GM19023 (cell line): Measurements from ENCODE around the gene PPIG.
"Not testable (repeated sequence)": the region's sequence is repeated elsewhere in the genome, so short reads cannot be mapped to it uniquely, and the experiment has no call there.

Experiments used
- ATAC-seq: cut with Tn5 transposase; IDR thresholded peaks from one replicate; pipeline ENCODE4 v1.9.1; 2021; ENCODE audit warnings: mild to moderate bottlenecking, moderate library complexity; ENCODE audit not compliant: unreplicated experiment

Gene PPIG

DNA sequence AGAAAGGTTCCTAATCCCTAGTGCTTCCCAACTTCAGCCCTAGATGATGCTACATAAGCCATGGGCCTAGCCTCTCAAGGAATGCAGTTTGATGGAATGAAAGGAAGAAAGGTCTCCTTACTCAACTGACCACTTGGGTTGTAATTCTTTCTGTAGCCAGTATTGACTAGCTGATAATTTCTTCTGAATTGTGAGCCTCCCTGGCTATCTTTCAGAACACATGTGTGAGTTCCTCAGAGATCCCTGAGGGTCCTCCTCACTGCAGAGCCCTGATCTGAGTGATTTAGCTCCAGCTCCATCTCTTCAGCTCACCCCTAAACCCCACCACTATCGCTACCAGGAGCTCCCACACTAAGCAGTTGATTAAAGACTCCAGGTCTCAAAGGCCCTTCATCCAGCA, 78.6 kb downstream of the PPIG start:
- no peak for ATAC-seq

DNA sequence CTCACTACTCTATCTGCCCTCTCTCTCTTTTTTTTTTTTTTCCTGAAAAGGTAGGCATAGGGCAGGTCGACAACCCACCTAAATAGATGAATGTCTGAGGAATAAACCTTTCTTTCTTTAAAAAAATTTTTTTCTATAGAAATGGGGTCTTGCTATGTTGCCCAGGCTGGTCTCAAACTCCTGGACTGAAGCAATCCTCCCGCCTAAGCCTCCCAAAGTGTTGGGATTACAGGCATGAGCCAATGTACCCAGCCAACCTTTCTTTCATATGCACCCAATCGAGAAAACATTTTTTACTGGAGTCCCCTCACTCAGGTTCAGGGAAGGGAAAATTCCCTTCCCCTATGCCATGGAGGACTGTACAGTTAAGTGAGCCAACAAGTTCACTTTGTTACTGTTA, 79.1 kb downstream of the PPIG start:
- no peak for ATAC-seq

DNA sequence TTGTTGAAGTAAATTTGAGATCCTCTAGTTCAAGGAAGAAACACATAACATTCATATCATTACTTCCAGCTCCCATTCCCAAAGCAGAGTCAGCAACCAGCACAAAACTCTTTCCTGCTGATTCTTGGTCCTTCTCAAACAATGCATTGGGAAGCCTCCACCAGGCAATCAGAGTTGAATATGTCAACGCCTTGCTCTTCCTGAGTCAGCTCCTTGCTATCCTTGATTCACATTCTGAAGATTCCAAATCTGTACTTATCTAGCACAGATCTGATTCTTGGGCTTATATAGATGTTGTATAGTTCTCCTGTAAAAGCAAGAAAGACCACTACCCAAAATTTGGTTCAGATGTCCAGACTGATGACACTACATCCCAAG, 80.4 kb downstream of the PPIG start:
- no peak for ATAC-seq

DNA sequence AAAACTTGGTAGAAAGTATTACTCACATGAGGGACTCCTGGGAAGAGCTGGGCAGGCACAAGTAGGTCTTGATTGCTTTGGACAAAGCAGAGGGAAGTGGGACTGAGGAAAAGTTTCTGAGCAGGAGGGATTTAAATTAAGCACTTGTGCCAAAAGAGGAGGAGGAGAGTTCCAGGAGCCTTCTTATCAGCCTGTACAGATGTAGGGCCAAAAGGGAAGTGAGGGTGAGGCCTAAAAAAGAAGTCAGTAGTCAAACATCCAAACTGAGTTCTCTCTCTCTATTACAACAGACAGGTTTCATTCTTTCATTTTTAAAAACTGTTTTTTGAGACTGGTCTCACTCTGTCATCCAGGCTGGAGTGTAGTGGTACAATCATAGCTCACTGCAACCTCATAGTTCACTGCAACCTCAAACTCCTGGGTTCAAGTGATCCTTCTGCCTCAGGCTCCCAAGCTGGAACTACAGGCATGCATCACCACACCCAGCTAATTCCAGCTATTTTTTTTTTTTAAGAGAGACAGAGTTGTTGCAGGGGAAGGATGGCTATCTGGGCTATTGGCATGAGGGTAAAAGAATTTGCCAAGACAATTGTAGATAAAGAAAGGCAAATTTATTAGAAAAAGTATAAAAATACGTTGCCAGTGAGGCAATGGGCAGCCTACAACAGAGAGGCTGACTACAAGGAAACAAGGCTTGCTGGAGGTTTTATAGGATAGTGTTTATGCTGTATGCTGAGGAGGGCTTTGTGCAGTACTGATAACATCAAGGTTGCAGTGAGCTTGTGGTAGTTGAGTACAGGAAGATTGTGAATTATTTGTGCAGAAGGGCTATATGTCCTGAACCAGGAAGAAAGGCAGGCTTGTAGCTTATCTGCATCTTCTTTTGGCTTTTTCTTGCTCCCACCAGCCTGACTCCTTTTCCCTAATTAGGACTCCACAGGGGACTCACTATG, 81.1 kb downstream of the PPIG start:
- ATAC-seq, result no peak

DNA sequence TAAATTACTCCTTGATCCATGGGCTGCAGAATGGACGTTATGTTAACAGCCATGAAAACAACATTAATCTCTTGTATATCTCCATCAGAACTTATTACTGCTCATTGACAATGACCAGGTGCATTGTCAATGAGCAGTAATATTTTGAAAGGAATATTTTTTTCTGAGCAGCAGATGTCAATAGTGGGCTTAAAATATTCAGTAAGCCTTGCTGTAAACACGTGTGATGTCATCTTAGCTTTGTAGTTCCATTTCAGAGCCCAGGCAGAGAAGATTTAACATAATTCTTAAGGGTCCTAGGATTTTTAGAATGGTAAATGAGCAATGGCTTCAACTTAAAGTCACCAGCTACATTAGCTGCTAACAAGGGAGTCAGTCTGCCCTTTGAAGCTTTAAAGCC, 83.4 kb downstream of the PPIG start:
- no peak for ATAC-seq

DNA sequence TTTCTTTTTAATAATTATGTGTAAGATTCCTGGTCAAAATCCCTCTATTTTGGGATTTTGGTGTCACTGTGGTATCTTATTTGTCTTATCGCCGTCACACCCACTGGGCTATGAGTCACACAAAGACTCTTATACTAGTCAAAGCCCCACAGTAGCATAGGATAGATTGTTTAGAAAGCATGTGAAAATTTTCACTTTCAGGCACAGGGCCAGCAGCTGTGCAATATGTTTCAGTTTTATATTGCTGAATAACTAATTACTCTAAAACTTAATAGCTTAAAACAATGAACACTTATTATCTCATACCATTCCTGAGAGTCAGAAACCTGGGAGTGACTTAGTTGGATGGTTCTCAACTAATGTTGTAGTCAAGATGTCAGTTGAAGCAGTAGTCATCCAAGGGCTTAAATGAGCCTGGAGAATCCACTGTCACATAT, 86.1 kb downstream of the PPIG start:
- ATAC-seq, result peak; percentile 57

DNA sequence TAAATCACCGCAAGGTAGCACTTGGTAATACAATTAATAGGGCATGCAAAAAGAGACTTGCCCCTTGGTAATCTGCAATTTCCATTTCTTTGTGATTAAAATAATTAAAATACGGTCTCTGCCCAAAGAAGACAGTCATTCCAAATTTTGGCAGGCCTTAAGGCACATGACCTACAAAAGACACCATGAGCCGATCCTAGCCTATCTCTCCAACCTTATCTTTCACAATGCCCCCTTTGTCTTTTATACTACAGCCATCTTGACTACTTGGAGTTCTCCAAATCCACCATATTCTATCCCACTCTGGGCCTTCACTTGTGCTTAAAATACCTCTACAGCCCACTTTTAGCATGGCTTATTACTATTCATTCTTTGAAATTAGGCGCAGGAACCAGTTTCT, 86.8 kb downstream of the PPIG start:
- ATAC-seq, result no peak

DNA sequence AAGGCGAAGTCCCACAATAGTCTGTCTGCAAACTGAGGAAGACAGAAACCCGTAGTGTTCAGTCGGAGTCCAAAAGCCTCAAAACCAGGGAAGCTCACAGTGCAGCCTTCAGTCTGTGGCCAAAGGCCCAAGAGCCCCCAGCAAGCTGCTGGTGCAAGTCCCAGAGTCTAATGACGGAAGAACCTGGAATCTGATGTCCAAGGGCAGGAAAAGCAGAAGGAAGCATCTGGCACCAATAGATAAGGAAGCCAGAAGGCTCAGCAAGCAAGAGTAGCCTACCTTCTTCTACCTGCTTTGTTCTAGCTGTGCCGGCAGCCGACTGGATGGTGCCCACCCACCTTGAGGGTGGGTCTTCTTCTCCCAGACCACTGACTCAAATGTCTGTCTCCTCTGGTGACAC, 88.3 kb downstream of the PPIG start:
- ATAC-seq, result no peak

DNA sequence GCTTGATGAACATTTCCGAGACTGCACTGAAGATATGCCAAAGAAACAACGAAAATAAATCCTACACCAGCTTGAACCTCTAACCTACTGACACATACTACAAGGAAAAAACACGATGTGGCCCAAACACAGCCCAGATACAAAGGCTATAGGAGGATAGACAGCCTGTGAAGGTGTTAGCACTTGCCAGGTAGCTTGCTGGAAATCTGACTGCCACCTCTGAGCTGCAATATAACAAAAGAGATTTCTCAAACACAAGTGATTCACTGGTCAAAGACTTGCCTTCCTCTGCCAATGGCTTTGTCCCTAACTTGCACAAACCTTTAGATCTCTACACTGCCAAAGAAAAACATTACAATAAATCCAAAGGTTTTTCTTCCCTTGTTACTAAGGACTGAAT, 89.0 kb downstream of the PPIG start:
- ATAC-seq, result no peak

DNA sequence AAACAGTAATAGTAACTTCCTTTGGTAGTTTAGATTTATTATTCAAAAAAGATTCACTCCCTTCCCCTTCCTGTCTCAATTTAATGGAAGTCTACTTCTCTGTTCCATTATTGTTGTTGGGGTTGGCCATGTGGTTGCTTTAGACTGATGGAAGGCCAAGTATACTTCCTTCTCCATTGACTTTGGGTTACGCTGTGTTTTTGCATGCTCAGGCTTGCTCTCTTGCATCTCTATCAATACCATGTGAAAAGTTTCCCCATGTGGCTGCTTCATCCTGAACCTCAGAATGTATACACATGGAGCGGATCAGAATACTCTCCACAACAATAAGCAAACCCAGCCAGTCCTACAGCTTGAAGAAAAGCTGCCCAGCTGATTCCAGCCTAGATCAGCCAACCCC, 89.8 kb downstream of the PPIG start:
- ATAC-seq, result no peak

DNA sequence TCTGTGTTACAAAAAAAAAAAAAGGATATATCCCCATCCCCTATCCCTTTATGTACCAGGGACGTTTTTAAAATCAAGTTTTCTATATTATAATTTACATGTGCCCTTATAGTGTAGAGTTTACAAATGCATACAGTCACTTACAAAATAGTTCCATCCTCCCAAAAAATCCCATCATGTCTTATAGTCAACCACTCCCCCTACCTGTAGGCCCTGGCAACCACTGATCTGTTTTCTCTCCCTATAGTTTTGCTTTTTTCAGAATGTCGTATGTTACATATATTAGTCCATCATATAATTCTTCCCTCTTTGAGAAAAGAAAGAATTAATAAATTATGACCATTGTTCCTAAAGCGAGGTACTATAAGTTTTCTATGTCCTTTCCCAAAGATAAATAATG, 92.2 kb downstream of the PPIG start:
- ATAC-seq, result no peak

DNA sequence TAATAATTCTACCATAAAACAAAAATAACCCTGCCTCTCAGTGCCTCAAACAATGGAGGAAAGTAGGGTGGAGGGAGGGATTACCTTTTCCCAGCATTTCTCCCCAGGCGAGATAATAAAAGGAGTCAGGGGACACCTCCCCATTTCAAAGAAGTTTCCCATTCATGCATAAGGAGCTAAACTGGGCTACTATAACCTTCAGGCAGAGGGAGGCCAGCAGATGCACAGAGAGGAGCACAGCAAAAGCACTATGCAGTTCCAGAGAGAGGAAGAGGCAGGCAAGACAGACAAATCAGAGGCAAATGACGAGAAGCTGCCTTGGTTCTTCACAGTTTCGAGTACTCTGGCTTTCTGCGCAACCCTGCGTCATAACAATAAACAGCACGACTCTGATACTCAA, 92.7 kb downstream of the PPIG start:
- ATAC-seq, result no peak

DNA sequence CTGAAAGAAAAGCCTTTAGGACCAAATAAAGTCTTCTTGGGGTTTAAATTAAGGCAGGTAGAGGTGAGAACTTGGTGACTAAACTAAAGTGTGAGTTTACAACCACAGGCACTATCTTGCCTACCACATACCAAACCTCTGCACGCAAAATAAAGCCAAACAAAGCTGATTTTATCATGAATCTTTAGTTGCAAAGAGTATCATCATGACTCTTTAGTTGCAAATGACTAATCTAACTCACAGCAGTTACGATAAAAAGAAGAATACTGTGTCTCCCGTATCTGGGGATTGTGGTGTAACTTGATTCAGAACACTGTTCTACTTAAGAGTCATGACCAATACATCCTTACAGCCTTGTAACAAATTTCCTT, 98.9 kb downstream of the PPIG start:
- no peak for ATAC-seq

DNA sequence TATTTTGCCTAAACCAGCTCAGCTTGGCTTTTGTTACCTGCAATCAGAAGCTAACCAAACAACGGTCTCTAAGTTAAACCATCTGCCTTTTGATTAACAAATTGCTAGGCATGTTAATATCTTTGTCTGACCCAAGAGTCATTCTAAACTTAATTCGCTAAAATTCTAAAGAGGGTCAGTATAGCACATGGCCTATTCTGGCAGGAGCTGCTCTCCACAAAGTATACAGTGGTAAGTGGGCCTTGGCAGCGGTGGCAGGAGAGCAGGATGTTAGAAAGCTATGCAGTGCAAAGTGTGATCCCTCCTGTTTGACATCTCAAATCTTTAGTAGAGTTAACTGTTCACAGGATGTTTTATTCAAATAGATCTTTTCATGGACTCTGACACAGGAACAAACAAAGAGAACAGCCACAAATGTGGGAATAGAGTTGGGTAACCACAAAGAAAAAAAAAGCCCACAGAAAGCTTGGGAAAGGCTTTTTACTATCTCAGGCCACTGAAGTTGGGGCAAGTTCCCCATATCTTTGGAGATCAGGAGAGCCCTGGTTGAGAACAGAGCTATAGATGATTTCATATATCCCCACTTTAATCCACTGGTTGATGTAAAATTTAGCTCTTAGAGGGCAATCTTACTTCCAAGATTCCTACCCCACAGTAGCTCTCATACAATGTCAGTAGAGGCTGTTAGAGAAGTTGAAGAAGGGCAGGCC, 99.4 kb downstream of the PPIG start:
- no peak for ATAC-seq

DNA sequence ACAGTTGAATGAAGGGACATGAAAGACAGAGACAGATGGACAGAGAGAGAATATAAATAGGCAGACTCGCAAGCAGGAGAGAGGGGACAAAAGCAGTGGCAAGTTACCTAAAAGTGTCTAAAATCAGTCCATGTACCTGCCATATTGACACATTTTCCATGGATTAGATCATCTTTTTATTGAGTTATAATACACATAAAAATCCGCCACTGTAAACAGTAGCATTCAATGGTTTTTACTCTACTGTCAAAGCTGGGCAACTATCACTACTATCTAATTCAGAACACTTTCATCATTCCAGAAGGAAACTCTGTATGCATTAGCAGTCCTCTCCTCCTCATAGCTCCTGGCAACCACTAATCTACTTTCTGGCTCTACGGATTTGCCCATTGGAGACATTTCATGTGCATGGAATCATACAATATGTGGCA, 100.0 kb downstream of the PPIG start:
- no peak for ATAC-seq

DNA sequence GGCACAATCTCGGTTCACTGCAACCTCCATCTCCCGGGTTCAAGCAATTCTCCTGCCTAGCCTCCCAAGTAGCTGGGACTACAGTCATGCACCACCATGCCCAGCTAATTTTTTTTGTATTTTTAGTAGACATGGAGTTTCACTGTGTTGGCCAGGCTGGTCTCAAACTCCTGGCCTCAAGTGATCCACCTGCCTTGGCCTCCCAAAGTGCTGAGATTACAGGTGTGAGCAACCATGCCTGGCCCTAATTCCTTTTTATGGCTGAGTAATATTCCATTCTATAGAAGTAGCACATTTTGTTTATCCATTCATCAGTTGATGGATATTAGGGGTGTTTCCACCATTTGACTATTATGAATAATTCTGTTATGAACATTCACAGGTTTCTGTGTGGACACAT, 100.6 kb downstream of the PPIG start:
- not testable (repeated sequence) for ATAC-seq

DNA sequence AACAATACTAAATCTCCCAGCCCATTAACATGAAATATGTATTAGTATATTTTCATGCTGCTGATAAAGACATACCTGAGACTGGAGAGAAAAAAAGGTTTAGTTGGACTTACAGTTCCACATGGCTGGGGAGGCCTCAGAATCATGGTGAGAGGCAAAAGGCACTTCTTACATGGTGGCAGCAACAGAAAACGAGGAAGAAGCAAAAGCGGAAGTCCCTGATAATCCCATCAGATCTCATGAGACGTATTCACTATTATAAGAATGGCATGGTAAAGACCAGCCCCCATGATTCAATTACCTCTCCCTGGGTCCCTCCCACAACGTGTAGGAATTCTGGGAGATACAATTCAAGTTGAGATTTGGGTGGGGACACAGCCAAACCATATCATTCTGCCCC, 102.7 kb downstream of the PPIG start:
- ATAC-seq, result not testable (repeated sequence)

DNA sequence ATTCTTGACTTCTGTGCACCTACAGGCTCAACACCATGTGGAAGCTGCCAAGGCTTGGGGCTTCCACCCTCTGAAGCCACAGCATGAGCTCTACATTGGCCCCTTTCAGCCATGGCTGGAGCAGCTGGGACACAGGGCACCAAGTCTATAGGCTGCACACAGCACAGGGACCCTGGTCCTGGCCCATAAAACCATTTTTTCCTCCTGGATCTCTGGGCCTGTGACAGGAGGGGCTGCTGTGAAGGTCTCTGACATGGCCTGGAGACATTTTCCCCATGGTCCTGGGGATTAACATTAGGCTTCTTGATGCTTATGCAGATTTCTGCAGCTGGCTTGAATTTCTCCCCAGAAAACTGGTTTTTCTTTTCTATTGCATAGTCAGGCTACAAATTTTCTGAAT, 103.8 kb downstream of the PPIG start:
- not testable (repeated sequence) for ATAC-seq

DNA sequence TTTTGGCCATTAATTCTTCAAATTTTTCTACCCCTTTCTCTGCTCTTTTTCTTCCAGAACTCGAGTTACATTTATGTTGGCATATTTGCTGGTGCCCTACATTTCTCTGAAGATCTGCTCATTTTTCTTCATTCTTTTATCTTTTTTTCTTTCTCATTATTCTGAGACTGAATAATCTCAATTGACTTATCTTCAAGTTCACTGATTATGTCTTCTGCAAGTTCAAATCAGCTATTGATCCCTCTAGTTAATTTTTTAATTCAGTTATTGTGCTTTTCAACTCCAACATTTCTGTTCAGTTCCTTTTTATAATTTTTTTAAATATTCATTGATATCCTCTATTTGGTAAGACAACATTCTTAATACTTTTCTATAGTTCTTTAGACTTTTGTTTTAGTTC, 106.8 kb downstream of the PPIG start:
- no peak for ATAC-seq
